HG03097 (cell line): ENCODE results near the gene COPS2.

ENCODE experiments used
- ATAC-seq: cut with Tn5 transposase; IDR thresholded peaks from one replicate; pipeline ENCODE4 v1.9.1; 2021; ENCODE audit not compliant: unreplicated experiment, low FRiP score

Gene COPS2

DNA sequence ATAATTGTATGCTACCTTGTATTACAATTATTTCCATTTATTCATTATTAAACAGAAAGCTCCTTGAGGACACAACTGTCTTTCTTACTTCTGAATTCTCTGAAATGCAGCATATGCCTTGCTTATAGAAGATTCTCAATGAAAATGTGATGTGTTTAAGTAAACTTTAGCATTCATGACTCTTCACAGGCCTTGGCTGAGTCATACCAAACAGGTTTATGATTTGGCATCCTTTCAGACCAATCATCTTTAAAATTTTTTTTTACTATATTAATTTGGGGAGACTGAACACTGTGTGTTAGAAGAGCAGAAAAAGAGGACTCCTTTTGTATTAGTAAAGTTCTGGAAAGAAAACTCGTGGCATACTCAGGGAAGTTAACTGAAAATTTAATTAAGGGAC is 8.3 kb upstream of the COPS2 start:
- no peak for ATAC-seq

DNA sequence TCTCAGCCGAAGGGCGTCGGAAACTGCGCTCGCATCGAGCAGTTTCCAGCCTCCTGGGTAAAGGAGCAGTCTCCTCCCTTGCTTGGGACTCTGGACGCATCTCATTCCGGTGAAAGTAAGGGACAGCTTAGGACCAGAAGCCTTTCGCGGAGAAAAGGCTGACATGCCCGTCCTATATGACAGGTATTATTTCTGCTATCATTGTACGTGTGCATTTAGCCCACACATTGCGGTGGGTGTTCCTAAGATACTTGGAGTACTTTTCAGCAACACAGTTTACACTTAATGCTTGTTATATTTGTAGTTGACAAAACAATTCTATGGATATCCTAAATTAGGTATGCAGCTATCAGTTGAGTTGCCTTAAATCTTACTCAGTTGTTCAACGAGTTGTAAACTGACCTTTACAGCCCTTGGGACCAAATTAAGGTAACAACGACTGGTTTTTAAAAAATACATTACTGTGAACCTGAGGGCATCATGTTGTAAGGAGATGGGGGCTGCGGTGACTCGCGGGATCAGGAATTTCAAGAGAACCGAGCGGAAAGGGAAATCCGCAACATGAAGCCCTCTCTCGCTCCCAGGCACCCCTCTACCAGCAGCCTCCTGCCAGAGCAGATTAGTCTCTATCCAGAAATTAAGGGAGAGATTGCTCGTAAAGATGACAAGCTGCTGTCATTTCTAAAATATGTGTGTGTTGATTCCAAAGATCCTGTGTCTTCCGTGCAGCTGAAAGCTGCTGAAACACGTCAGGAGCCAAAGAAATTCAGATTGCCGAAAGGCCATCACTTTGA is 632 bp upstream of the COPS2 start:
- no peak for ATAC-seq

DNA sequence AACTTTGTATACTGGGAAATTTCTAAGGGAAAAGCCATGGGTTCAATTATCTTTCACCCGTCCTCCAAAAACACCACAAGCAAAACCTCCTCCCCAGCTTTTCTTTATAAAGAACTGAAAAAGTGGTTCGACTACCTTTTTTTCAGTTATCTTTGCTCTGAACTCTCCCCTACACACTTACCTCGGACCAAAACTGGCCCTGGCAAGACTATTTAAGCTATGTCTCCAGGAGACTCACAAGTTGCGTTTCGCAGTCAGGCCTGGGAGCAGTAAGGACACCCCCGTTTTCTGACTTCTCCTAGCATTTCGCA is 645 bp downstream of the COPS2 start:
- ATAC-seq: no peak

DNA sequence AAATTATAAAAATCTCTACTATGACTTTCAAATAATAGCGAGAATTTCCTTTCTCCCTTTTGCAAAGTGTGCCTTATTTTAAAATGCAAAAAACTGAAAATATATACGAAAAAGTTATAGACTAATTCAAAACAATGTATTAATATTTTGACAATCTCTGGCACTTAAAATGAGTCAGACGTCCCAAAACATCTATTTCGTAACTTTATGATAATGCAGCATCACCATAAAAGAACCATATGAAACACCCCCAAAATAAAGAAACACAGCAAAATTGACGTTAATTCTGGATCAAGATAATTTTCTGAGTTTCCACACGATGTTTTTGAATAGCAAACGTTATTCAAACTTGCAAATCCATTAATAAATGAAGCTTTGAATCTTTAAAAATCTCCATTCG is 1.0 kb downstream of the COPS2 start:
- no peak for ATAC-seq

DNA sequence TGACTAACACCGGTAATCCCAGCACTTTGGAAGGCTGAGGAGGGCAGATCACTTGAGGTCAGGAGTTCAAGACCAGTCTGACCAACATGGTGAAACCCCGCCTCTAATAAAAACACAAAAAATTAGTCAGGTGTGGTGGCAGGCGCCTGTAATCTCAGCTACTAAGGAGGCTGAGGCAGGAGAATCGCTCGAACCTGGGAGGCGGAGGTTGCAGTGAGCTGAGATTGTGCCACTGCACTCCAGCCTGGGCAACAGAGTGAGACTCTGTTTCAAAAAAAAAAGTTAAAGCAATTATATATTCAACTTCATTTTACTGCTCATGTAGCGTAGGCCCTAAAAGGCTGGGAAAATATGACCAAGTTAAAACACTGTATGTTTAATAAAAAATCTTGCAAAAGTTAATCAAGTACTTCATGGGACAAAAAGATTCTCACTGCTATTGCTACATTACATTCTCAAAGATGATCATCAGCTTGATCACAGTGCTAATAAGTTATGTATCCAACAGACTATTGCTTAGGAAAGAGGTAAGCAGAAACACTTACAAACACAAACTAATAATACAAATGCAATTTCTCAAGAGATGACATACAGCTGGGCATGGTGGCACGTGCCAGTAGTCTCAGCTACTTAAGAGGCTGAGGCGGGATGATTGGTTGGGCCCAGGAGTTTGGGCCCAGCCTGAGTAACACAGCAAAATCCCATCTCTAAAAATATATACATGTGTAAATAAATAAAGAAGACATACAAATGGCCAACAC is 2.7 kb downstream of the COPS2 start:
- no peak for ATAC-seq

DNA sequence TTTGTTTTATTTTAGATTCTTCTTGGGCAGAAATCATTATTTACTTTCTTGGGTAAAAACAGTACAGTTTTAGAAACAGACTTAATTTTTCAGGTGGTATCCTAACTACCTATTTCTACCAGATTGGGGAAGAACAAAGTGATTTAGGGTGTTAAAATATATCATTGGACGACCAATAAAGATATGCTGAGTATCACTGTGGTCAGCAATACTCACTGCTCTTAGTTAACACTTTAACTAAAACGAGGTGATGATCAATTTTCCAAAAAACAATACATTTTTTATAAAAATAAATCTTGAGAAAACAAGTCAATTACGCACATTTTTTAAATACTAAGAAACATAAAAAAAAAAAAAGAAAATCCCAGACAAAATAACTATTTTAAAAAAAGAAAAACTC is 3.6 kb downstream of the COPS2 start:
- no peak for ATAC-seq

DNA sequence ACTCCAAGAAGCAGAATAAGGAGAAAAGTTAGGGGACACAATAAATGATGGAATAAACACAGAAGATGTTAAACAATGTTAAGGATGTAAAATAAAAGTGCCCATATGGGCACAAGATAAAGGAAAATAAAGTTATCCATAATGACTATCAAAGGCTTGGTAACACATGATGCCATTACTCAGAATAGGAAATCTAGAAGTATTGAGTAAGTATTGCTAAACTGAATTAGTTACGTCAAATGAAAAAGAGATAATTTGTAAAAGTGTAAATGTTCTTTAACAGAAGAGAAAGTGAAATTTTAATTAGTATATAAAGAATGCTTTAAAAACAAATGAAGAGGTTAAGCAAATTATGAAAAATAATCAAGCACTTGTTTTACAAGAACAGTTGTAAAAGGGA is 6.7 kb downstream of the COPS2 start:
- no peak for ATAC-seq

- no peak for ATAC-seq
These were observed 7.1 kb downstream of the COPS2 start for GRCh38 chr15:49148298-49148697.

DNA sequence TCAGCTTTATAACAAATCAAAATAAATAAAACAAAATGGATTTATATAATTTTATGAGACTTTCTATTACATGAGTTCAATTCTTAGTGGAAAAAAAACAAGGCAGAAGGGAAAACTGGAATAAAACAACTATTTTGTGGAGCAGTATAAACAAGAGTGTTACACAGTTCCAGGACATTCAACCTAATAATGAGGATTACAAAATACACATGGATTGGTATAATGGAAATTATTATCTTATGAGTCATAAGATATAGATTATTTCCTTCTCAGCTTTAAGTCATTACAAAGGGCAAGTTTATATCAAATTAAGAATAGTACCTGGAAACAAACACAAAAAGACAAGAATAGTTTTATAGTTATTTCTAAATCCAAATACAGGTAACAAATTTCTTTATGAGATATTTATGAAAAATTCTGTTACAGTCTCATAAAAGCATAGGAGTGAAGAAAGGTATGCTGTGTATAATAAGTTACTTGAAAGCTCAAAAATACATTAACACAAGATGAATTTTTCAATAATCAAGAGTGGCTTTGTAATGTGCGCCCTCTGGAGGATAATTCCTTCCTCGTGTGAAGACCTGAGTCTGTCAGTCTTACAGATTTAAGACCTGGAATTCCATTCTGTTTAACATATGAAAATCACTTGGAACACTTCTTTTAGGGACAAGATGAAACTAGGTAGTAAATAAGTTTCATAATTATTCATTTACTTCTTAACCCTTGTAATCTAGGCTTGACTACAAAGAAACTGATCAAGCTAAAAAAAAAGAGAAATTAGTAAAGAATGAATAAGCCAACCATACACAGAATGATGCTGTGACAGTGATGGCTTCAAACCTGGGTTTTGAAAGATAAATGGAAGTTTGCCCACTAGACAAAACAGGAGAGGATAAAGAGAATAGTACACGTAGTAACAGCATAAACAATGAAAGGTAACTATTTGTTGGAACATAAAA is 9.5 kb downstream of the COPS2 start:
- ATAC-seq: no peak

GRCh38 chr15:49137861-49138260 is 17.5 kb downstream of the COPS2 start:
- no peak for ATAC-seq

DNA sequence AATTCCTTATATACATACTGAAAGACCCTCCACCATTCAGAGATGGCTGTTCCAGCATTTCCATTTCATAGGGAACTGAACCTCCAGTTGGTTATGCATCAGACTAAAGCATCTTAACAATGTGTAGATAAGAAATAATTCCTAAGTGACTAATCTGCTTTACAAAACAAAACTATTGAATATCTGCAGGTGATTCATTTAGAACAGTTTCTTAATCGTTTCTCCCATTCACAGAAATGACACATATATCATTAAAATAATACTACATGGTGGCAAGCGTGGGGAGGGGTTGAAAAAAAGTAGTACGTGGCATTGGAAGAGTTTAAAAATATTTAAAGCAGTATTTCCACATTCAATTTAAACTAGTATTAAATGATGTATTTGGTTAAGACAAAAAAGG is 19.5 kb downstream of the COPS2 start:
- ATAC-seq: no peak

- no peak for ATAC-seq
These were observed 20.0 kb downstream of the COPS2 start for GRCh38 chr15:49135342-49135857.

DNA sequence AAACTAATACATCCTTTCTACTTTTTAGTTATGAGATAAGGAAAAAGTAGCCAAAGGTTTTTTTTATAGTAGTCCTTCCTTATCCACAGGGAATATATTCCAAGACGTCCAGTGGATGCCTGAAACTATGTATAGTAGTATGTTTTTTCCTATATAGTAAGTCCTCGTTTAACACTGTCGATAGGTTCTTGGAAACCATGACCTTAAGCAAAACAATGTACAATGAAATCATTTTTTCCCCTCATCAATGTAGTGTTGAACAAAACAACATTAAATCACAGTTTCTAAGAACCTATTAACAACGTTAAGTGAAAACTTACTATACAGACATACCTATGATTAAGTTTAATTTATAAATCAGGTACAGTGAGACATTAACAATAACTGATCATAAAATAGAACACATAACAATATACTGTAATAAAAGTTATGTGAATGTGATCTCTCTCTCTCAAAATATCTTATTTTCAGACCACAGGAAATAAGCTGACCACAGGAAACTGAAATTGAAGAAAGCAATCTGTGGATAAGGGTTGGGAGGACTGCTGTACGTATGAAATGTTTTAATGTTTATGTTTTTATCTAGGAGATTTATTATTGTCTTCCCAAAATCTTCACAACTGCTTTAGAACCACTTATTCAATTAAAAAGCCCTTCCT is 20.6 kb downstream of the COPS2 start:
- no peak for ATAC-seq

GRCh38 chr15:49131403-49131802 is 24.0 kb downstream of the COPS2 start:
- no peak for ATAC-seq

- ATAC-seq: no peak
These were observed 31.0 kb downstream of the COPS2 start for GRCh38 chr15:49124371-49124770.

DNA sequence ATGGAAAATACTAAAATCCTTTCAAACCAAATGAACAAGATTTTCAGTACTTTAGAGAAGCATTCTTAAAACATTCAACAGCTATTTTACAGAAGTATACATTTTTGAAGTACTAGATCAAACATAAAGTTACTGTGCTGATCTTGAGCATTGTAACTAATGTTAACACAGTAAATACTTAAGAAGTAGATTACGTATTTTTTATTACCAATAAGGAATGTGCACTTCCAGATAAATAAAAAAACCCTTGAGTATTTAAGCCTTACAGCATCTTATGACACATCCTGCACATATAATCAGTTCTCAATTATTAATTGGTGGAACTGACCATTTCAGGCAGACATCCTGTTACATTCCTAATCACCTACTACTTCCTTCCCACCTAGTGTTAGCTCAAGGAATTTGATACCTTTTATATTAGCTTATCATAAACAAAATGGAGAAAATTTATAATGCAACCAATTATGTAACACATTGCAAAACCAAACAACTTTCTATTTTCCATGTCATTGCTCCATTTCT is 32.8 kb downstream of the COPS2 start:
- ATAC-seq: no peak

DNA sequence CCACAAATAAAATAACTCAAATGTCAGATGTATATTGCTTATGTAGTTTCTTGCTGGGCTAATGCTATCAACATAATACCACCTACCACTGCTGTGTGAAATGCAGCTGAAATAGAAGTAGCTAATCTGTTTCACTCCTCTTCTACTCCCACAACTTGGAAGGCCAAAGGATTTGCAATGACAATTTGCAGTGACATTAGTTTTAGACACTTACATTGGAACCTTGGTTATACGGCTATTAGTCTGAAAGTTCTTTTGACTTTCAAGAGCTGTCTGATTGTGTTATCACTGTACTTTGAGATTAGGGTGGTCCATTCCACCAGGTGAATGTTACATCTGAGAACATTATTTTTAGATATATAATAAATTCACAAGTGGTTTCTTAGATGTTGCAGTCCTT is 33.5 kb downstream of the COPS2 start:
- ATAC-seq: no peak

DNA sequence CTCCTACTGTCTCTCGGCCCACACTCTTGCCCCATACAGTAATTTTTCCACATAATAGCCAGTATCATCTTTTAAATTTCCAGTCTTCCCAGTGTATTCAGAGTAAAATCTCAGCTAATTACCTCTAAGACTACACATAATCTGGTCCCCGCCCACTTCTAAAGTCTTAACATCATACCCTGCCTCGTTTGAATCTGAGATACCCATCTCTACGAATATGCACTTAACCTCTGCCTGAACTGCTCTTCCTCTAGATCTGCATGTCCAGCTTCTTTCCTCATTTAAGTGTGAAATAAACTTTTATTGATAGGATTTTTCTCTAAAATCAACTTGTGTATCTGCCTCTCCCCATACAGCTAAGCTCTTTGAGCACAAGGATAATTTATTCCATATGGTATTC is 34.6 kb downstream of the COPS2 start:
- no peak for ATAC-seq

GRCh38 chr15:49116108-49116857 is 39.1 kb downstream of the COPS2 start:
- no peak for ATAC-seq

GRCh38 chr15:49115062-49115461 is 40.3 kb downstream of the COPS2 start:
- no peak for ATAC-seq
